ENCODE results near the gene ARID5B.

GRCh38 chr10:61992059-61992460 is 90.6 kb downstream of the ARID5B start:
- TF ChIP-seq EZH2 (IDR thresholded peaks at IDR 0.05; ENCODE audit: borderline replicate concordance, insufficient read depth, low read depth, low read length, poor library complexity, severe bottlenecking) (no peak), CTCF (IDR thresholded peaks at IDR 0.05) (no peak)

Data from B cell (primary cell).